HEK293 (cell line): ENCODE measurements around the gene RFX2.

Source experiments
- CTCF ChIP-seq: fragments of 450-650 bp; formaldehyde crosslinking; IDR thresholded peaks from 2 replicates; pipeline ENCODE4 v1.5.1; 2016; ENCODE audit warnings: missing biosample characterization, missing genetic modification characterization
- KLF1 ChIP-seq: fragments of 450-650 bp; formaldehyde crosslinking; IDR thresholded peaks from 2 replicates; pipeline ENCODE4 v1.5.1; 2016; ENCODE audit warnings: missing biosample characterization, missing genetic modification characterization
- KLF10 ChIP-seq: fragments of 450-650 bp; IDR thresholded peaks from 2 replicates; pipeline ENCODE4 v1.5.1; 2018; ENCODE audit warnings: missing biosample characterization, mild to moderate bottlenecking, missing genetic modification characterization
- TCF7L2 ChIP-seq: IDR thresholded peaks from 2 replicates; pipeline ENCODE4 v1.6.1; 2011; ENCODE audit warnings: low read depth, mild to moderate bottlenecking, inconsistent platforms, low read length, moderate library complexity, borderline replicate concordance
- ZBTB17 ChIP-seq: fragments of 450-650 bp; formaldehyde crosslinking; IDR thresholded peaks from 2 replicates; pipeline ENCODE4 v1.5.1; 2016; ENCODE audit warnings: missing biosample characterization, missing genetic modification characterization
- ZNF791 ChIP-seq: fragments of 450-650 bp; formaldehyde crosslinking; IDR thresholded peaks from 2 replicates; pipeline ENCODE4 v1.5.1; 2016; ENCODE audit warnings: missing biosample characterization, missing genetic modification characterization
- ZNF830 ChIP-seq: fragments of 450-650 bp; IDR thresholded peaks from 2 replicates; pipeline ENCODE4 v1.5.0; 2018; ENCODE audit warnings: missing biosample characterization, missing genetic modification characterization, low read depth, mild to moderate bottlenecking, moderate library complexity
- ZSCAN16 ChIP-seq: fragments of 450-650 bp; formaldehyde crosslinking; IDR thresholded peaks from 2 replicates; pipeline ENCODE4 v1.5.1; 2016; ENCODE audit warnings: missing biosample characterization, missing genetic modification characterization
- ZXDB ChIP-seq: fragments of 450-650 bp; formaldehyde crosslinking; IDR thresholded peaks from 2 replicates; pipeline ENCODE4 v1.5.1; 2016; ENCODE audit warnings: missing biosample characterization, missing genetic modification characterization
- TF ChIP-seq, protein P1 (sequence below): fragments of 450-650 bp; formaldehyde crosslinking; IDR thresholded peaks from 2 replicates; pipeline ENCODE4 v1.5.1; 2016; ENCODE audit warnings: missing biosample characterization, missing genetic modification characterization

DNA sequence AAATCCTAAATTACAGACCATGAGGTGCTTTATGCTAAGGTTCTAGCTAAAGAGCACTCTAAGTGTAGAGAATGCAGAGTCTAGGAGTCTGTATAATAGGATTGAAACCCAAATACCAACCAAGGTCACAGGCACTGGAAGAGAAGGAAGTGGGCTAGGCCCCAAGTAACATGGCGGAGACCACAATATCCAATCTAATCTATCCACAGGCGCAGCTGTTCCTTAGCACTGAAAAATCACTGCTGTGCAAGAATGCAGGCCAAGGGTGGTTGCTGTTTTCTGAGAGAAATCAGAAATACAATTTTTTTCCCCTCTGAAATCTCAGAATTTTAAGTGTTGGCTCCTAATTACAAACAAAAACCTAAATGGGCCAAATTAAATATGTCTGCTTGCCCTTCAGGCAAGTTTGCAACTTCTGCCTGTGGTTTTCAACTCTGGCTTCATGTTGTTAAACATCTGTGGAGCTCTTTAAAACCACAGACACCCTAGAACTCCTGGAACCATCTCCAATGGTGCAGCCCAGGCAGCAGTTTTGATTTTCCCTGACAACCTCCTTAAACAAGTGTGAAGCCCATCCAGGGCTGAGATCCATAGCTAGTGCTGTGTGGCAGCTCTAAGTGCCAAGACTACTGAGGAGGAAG is 138.5 kb downstream of the RFX2 start:
- TF ChIP-seq TCF7L2 (no peak), CTCF (tag by site-specific recombination) (no peak), ZBTB17 (tag by site-specific recombination) (no peak), KLF1 (tag by site-specific recombination) (no peak), ZNF830 (tag by site-specific recombination) (no peak), ZXDB (tag by site-specific recombination) (no peak), KLF10 (no peak), ZSCAN16 (tag by site-specific recombination) (no peak), ZNF791 (no peak)
- TF ChIP-seq, protein P1, sequence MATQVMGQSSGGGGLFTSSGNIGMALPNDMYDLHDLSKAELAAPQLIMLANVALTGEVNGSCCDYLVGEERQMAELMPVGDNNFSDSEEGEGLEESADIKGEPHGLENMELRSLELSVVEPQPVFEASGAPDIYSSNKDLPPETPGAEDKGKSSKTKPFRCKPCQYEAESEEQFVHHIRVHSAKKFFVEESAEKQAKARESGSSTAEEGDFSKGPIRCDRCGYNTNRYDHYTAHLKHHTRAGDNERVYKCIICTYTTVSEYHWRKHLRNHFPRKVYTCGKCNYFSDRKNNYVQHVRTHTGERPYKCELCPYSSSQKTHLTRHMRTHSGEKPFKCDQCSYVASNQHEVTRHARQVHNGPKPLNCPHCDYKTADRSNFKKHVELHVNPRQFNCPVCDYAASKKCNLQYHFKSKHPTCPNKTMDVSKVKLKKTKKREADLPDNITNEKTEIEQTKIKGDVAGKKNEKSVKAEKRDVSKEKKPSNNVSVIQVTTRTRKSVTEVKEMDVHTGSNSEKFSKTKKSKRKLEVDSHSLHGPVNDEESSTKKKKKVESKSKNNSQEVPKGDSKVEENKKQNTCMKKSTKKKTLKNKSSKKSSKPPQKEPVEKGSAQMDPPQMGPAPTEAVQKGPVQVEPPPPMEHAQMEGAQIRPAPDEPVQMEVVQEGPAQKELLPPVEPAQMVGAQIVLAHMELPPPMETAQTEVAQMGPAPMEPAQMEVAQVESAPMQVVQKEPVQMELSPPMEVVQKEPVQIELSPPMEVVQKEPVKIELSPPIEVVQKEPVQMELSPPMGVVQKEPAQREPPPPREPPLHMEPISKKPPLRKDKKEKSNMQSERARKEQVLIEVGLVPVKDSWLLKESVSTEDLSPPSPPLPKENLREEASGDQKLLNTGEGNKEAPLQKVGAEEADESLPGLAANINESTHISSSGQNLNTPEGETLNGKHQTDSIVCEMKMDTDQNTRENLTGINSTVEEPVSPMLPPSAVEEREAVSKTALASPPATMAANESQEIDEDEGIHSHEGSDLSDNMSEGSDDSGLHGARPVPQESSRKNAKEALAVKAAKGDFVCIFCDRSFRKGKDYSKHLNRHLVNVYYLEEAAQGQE (tag by site-specific recombination) = no peak
